H9 (cell line): Measurements from ENCODE around the gene TIAM2. TPM values are rescaled to one million over a fixed set of nuclear protein-coding genes. Genes with fewer than 3 reads are reported as not detected.

Experiments used
- DNase-seq: peaks from one replicate; pipeline ENCODE4 v3.0.0-alpha.2; 2017
- H2AFZ ChIP-seq: one replicate; pipeline ENCODE4 v1.6.1; 2013; ENCODE audit warnings: mild to moderate bottlenecking, low read length, control low read depth, moderate library complexity
- H2AK5ac ChIP-seq: 2 replicates; pipeline ENCODE4 v1.6.1; 2013; ENCODE audit warnings: low read length, control low read depth, mixed read lengths; ENCODE audit not compliant: insufficient read length
- H2BK120ac ChIP-seq: one replicate; pipeline ENCODE4 v1.6.1; 2013; ENCODE audit warnings: low read depth, mild to moderate bottlenecking, low read length, control low read depth, inconsistent platforms; ENCODE audit not compliant: poor library complexity, severe bottlenecking
- H2BK12ac ChIP-seq: 2 replicates; pipeline ENCODE4 v1.6.1; 2013; ENCODE audit warnings: low read length, control low read depth, mixed read lengths, low read depth; ENCODE audit not compliant: insufficient read length
- H2BK15ac ChIP-seq: 2 replicates; pipeline ENCODE4 v1.6.1; 2013; ENCODE audit warnings: low read depth, low read length, control low read depth
- H2BK20ac ChIP-seq: one replicate; pipeline ENCODE4 v1.6.1; 2013; ENCODE audit warnings: low read depth, mild to moderate bottlenecking, low read length, control low read depth, inconsistent platforms; ENCODE audit not compliant: poor library complexity, severe bottlenecking
- H2BK5ac ChIP-seq: 2 replicates; pipeline ENCODE4 v1.6.1; 2013; ENCODE audit warnings: low read length, control low read depth, mixed read lengths; ENCODE audit not compliant: insufficient read length
- H3K14ac ChIP-seq: 2 replicates; pipeline ENCODE4 v1.6.1; 2013; ENCODE audit warnings: low read length, control low read depth; ENCODE audit not compliant: insufficient read depth
- H3K18ac ChIP-seq: 2 replicates; pipeline ENCODE4 v1.6.1; 2013; ENCODE audit warnings: low read depth, mild to moderate bottlenecking, mixed read lengths, low read length, control low read depth; ENCODE audit not compliant: insufficient read length
- H3K23ac ChIP-seq: 2 replicates; pipeline ENCODE4 v1.6.1; 2013; ENCODE audit warnings: low read length, control low read depth, mixed read lengths, low read depth; ENCODE audit not compliant: insufficient read length
- H3K23me2 ChIP-seq: 2 replicates; pipeline ENCODE4 v1.6.1; 2013; ENCODE audit warnings: low read depth, mild to moderate bottlenecking, mixed read lengths, low read length, control low read depth; ENCODE audit not compliant: insufficient read length, poor library complexity, severe bottlenecking
- H3K27ac ChIP-seq: 2 replicates; pipeline ENCODE4 v1.5.1; 2013; ENCODE audit warnings: low read length, control low read depth, mixed read lengths, low read depth; ENCODE audit not compliant: insufficient read length
- H3K27me3 ChIP-seq: 2 replicates; pipeline ENCODE4 v1.6.1; 2013; ENCODE audit warnings: low read length, control low read depth, inconsistent platforms; ENCODE audit not compliant: insufficient read depth
- H3K4ac ChIP-seq: 2 replicates; pipeline ENCODE4 v1.6.1; 2013; ENCODE audit warnings: low read depth, mild to moderate bottlenecking, control low read depth, inconsistent platforms, low read length, moderate library complexity
- H3K4me1 ChIP-seq: 2 replicates; pipeline ENCODE4 v1.6.1; 2013; ENCODE audit warnings: low read length, control low read depth, inconsistent platforms; ENCODE audit not compliant: insufficient read depth
- H3K4me2 ChIP-seq: 2 replicates; pipeline ENCODE4 v1.6.1; 2013; ENCODE audit warnings: low read length, control low read depth, mixed read lengths; ENCODE audit not compliant: insufficient read length, insufficient read depth
- H3K56ac ChIP-seq: 2 replicates; pipeline ENCODE4 v1.6.1; 2013; ENCODE audit warnings: low read depth, mild to moderate bottlenecking, mixed read lengths, low read length, control low read depth; ENCODE audit not compliant: insufficient read length
- H3K79me1 ChIP-seq: 2 replicates; pipeline ENCODE4 v1.6.1; 2013; ENCODE audit warnings: low read depth, mild to moderate bottlenecking, moderate library complexity, low read length, control low read depth, inconsistent platforms; ENCODE audit not compliant: insufficient read depth, poor library complexity, severe bottlenecking
- H3K79me2 ChIP-seq: 2 replicates; pipeline ENCODE4 v1.6.1; 2013; ENCODE audit warnings: low read length, control low read depth, inconsistent platforms; ENCODE audit not compliant: insufficient read depth
- H3K9ac ChIP-seq: 2 replicates; pipeline ENCODE4 v1.6.1; 2013; ENCODE audit warnings: low read length, control low read depth, mixed read lengths; ENCODE audit not compliant: insufficient read length; ENCODE audit errors: extremely low read depth
- H3K9me3 ChIP-seq: one replicate; pipeline ENCODE4 v1.6.1; 2013; ENCODE audit warnings: low read depth, low read length, inconsistent platforms; ENCODE audit not compliant: control insufficient read depth
- H3T11ph ChIP-seq: one replicate; pipeline ENCODE4 v1.6.1; 2013; ENCODE audit warnings: mild to moderate bottlenecking, low read length, control low read depth, inconsistent platforms
- H4K20me1 ChIP-seq: one replicate; pipeline ENCODE4 v1.6.1; 2013; ENCODE audit not compliant: control insufficient read depth, insufficient read length, insufficient read depth
- H4K5ac ChIP-seq: 2 replicates; pipeline ENCODE4 v1.6.1; 2013; ENCODE audit warnings: low read depth, mild to moderate bottlenecking, mixed read lengths, low read length, control low read depth; ENCODE audit not compliant: insufficient read length
- H4K8ac ChIP-seq: replicated peaks from 2 replicates; pipeline ENCODE4 v1.6.1; 2013; ENCODE audit warnings: low read length, control low read depth, mixed read lengths, low read depth; ENCODE audit not compliant: insufficient read length
- H4K91ac ChIP-seq: 2 replicates; pipeline ENCODE4 v1.6.1; 2013; ENCODE audit warnings: low read depth, mild to moderate bottlenecking, moderate library complexity, mixed read lengths, low read length, control low read depth; ENCODE audit not compliant: insufficient read length
- H3K27ac Mint-ChIP-seq, 3 experiments: 2 replicates in 2 of 3; 3 replicates in 1 of 3; pipeline ENCODE4 v1.8.0; 2020 to 2021; ENCODE audit warnings: mixed read lengths in 3 of 3, mild to moderate bottlenecking in 1 of 3, moderate library complexity in 1 of 3
- H3K27me3 Mint-ChIP-seq: 2 replicates; pipeline ENCODE4 v1.8.0; 2021; ENCODE audit warnings: low read depth, mild to moderate bottlenecking, moderate library complexity, mixed read lengths
- H3K36me3 Mint-ChIP-seq, 3 experiments: 2 replicates in 2 of 3; 3 replicates in 1 of 3; pipeline ENCODE4 v1.8.0; 2020 to 2021; ENCODE audit warnings: low read depth in 3 of 3, mixed read lengths in 3 of 3; ENCODE audit not compliant: insufficient read depth in 1 of 3
- H3K4me1 Mint-ChIP-seq, 2 experiments: 2 replicates each; pipeline ENCODE4 v1.8.0; 2020; ENCODE audit warnings: mixed read lengths in 2 of 2
- H3K4me3 Mint-ChIP-seq, 2 experiments: 2 replicates in 1 of 2; 3 replicates in 1 of 2; pipeline ENCODE4 v1.8.0; 2020 to 2021; ENCODE audit warnings: mild to moderate bottlenecking in 2 of 2, mixed read lengths in 2 of 2, moderate library complexity in 1 of 2
- H3K9me3 Mint-ChIP-seq, 2 experiments: 2 replicates in 1 of 2; 3 replicates in 1 of 2; pipeline ENCODE4 v1.8.0; 2020; ENCODE audit warnings: mild to moderate bottlenecking in 2 of 2, mixed read lengths in 2 of 2, moderate library complexity in 1 of 2
- total RNA-seq: library from RNA; stranded (reverse); gene quantifications from 2 replicates; pipeline ENCODE4 v1.2.1, GENCODE V29; 2021
- TF ChIP-seq, protein P1 (sequence below): fragments of 200-600 bp; sonication (generic); conservative IDR thresholded peaks from 3 replicates; pipeline ENCODE4 v1.8.0; 2021; ENCODE audit warnings: antibody characterized with exemption, mild to moderate bottlenecking

The TIAM2 gene
- total RNA-seq, 1 experiment from 2014 or later = 6.3 TPM

DNA sequence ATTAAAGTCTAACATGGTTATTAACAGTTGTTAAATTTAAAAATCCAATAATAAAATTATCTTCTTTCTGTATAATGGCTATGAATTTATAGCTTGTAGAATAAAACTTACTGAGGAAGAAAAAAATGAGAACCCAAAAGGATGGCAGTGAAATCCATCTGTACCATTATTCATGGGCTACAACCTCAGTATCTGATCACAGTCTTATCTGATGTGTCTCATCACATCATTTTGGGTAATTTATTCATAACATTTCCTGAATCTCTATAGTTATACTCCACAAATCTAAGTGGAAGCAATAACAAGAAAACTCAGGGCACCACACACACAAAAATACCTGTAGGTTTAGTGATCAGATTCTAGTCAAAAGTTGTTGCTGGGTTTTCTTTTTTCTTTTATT lies 276.0 kb downstream of the TIAM2 start:
- H3K4me1 ChIP-seq = peaks cover 4% of the 10 kb centered on the region; the same call in 1 of the 2 replicates
- 0 out of 2 replicates have a peak, but pooled peaks cover 1% of the 10 kb centered on the region for H3K79me2 ChIP-seq
- H2BK5ac ChIP-seq = no peak overlapping the region
- no peak overlapping the region for H2BK20ac ChIP-seq
- Mint-ChIP-seq H3K27me3 (no peaks in the 10 kb centered on the region), H3K4me1 (peaks cover 23 to 31% of the 10 kb centered on the region in 2 experiments), H3K9me3 (peaks cover 0 to 3% of the 10 kb centered on the region in 2 experiments; a peak in 2 of 5 replicates), H3K36me3 (peaks cover 20 to 32% (median 30%) of the 10 kb centered on the region in 3 experiments), H3K4me3 (no peak overlapping the region), H3K27ac (no peak overlapping the region)
- DNase-seq = no peak
- H3K23me2 ChIP-seq = no peaks in the 10 kb centered on the region
- no peak overlapping the region for H2BK120ac ChIP-seq
- no peak overlapping the region for H3K56ac ChIP-seq
- no peak overlapping the region for H2AFZ ChIP-seq
- no peak overlapping the region for H2AK5ac ChIP-seq
- no peak overlapping the region for H2BK15ac ChIP-seq
- no peak overlapping the region for H2BK12ac ChIP-seq
- H3K4me2 ChIP-seq = no peak overlapping the region
- H3T11ph ChIP-seq = no peak overlapping the region
- H3K9me3 ChIP-seq = no peaks in the 10 kb centered on the region
- H4K5ac ChIP-seq = no peak overlapping the region
- H3K14ac ChIP-seq = no peak overlapping the region
- no peaks in the 10 kb centered on the region for H3K79me1 ChIP-seq
- no peak overlapping the region for H3K4ac ChIP-seq
- no peaks in the 10 kb centered on the region for H3K27me3 ChIP-seq
- no peak overlapping the region for H3K9ac ChIP-seq
- H3K27ac ChIP-seq = no peak overlapping the region
- no peaks in the 10 kb centered on the region for H4K20me1 ChIP-seq
- H4K8ac ChIP-seq = no peak overlapping the region
- no peak overlapping the region for H4K91ac ChIP-seq
- no peak overlapping the region for H3K18ac ChIP-seq
- TF ChIP-seq, protein P1, sequence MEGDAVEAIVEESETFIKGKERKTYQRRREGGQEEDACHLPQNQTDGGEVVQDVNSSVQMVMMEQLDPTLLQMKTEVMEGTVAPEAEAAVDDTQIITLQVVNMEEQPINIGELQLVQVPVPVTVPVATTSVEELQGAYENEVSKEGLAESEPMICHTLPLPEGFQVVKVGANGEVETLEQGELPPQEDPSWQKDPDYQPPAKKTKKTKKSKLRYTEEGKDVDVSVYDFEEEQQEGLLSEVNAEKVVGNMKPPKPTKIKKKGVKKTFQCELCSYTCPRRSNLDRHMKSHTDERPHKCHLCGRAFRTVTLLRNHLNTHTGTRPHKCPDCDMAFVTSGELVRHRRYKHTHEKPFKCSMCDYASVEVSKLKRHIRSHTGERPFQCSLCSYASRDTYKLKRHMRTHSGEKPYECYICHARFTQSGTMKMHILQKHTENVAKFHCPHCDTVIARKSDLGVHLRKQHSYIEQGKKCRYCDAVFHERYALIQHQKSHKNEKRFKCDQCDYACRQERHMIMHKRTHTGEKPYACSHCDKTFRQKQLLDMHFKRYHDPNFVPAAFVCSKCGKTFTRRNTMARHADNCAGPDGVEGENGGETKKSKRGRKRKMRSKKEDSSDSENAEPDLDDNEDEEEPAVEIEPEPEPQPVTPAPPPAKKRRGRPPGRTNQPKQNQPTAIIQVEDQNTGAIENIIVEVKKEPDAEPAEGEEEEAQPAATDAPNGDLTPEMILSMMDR = no peak
- no peak overlapping the region for H3K23ac ChIP-seq
